Hindlimb muscle (tissue), 1 donor: ENCODE measurements around the gene MAMDC4. TPM values are rescaled to one million over a fixed set of nuclear protein-coding genes. Genes with fewer than 3 reads are reported as not detected.
A peak's percentile ranks its signal among the peaks of the same experiment; 100 is the strongest.
"Not testable (repeated sequence)": the region's sequence is repeated elsewhere in the genome, so short reads cannot be mapped to it uniquely, and the experiment has no call there.

ENCODE experiments used
- DNase-seq: peaks from one replicate; pipeline ENCODE4 v3.0.0-alpha.2; 2013
- polyA plus RNA-seq: library from polyadenylated mRNA; unstranded; fragments of 120-200 nt; gene quantifications from one replicate; pipeline ENCODE4 v1.2.1, GENCODE V29; 2013; ENCODE audit not compliant: insufficient read length

The MAMDC4 gene
- polyA plus RNA-seq, 1 donor, result 5.9 TPM

DNA sequence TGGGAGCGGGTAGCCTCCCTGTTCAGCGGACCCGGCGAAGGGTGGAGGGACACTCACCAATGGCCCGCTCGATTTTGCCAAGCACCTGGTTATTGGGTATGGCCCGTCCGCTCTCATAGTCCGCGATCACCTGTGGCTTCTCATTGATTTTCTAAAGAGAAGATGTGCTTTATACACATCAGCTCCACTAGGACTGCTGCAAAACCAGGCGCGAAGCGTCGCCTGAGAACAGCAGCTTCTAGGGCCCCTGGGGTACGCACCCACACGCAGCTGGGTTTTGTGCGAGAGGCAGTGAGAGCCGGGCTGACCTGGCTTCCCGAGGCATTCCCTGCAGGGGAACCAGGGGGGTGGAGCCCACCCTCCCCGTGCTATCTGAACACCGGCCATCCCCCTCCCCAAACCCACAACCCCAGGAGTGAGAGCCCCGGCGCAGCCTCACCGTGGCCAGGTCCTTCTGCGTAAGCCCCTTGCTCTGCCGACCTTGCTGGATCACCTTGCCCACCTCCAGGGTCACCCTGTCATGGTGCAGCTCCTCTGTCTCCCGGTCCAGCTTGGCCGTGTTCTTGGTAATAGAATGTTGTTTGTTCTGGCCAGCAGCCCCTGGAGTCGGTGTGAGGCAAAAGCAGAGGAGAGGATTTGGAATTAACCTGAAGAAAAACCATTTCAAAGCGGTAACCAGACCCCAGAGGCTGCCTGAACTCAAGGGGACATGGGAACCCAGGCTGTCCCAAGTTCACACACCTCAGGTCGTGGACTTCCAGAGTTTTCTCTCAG, 10.9 kb downstream of the MAMDC4 start:
- DNase-seq, result no peak

DNA sequence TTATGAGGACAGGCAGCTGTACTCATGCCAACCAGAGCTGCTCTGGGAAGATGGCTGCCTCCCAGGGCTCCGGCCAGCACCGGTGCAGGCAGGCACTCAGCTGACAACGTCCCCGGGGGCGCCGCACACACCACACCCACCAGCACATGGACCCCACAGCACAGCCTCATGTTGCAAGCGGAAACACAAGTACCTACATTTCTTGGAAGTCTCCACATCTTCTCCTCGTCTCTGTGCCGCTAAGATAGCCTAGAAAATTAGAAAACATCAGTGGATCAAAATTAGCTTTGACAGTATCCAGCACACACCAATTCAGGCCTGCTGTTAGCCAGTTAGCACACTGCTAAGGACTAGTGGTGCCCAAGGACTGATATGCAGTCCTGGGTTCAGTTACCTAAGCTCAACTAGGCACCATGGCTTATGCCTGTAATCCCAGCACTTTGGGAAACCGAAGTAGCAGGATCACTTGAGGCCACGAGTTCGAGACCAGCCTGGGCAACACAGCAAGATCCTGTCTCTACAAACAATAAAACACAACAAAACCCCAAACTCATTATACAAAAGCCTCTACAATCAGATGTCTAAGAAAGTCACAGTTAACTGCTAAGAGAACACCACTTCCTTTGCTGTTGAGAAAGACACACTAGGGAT, 11.6 kb downstream of the MAMDC4 start:
- no peak for DNase-seq

DNA sequence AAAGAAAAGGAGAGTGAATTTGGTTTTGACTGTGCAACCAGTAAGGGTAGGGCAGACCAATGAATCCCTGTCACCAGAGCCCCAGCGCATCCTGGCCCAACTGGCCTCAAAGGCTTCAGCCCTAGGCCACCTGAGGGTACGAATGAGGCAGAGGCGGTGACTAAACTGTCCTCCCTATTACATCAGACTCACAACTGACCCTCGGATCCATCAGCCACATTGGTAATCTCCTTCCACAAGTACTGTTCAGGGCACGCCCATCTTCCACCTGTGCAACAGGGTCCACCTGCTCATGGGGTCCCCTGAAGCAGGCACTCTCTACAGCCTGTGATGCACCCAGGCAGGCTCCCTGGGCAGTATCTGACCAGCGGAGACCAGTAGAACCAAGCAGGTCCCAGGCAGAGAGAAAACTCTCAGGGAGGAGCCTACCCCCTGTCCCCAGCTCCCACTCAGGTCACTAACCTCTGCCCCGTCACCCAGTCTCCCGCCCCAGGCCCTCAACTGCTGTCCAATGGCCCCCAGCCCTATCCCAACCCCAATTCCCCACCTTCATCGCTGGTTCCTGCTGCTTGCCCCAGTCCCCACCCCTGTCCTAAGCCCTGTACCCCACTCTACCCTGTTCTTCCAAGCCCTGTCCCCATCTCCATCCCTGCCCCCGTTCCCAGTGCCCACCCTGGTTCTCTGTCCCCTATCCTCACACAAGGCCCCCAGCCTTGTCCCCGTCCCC, 13.1 kb downstream of the MAMDC4 start:
- no peak for DNase-seq

DNA sequence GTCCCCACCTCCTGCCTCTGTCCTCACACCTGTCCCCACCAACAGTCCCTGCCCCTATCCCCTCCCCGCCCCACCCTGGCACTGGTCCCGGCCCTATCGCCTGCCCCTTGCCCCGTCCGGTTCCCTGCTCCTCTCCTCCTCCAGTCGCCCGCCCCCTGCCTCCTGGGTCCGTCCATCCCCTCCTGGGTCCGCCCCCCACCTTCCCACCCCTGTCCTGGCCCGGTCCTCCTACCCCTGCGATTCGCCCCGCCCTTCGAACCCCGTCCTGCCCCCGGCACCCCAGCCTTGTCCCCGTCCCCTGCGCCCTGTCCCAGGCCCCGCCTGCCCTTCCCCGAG, 13.6 kb downstream of the MAMDC4 start:
- no peak for DNase-seq

DNA sequence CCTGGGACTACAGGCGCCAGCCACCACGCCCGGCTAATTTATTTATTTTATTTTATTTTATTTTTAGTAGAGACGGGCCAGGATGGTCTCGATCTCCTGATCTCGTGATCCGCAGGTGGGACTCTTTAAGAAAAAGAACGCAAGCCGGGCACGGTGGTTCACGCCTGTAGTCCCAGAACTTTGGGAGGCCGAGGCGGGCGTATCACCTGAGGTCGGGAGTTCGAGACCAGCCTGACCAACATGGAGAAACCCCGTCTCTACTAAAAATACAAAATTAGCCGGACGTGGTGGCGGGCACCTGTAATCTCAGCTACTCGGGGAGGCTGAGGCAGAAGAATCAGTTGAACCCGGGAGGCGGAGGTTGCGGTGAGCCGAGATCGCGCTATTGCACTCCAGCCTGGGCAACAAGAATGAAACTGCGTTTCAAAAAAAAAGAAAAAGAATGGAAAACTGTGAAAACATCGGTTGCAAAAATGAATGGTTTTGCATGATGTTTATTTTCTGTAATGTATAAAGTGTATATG, 14.8 kb downstream of the MAMDC4 start:
- DNase-seq, result not testable (repeated sequence)

DNA sequence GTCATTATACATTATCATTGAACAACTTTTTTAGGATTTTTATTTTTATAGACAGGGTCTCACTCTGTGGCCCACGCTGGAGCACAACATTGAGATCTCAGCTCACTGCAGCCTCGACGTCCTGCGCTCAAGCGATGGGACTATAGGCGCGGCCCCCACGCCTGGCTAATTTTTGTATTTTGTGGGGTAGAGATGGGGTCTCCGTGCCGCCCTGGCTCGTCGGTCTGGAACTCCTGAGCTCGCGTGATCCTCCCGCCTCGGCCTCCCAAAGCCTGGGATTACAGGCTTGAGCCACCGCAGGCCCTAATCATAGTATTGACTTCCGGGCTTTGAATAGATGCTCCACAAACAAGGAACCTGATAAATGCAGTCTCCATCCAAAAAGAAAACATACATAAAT, 15.3 kb downstream of the MAMDC4 start:
- no peak for DNase-seq

DNA sequence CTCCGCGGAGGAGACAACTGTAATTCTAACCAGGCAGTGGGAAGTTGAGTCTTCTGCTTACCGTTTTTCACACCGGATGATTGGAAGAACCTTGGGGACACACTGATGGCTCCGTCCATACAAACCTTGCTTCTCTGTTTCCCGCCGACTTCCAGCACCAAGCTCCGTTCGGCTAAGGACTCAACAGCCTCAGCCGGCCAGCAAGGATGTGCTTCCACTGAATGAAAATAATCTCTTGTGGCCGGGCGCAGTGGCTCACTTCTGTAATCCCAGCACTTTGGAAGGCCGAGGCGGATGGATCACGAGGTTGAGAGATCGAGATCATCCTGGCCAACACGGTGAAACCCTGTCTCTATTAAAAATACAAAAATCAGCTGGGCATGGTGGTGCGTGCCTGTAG, 15.8 kb downstream of the MAMDC4 start:
- DNase-seq, result no peak

DNA sequence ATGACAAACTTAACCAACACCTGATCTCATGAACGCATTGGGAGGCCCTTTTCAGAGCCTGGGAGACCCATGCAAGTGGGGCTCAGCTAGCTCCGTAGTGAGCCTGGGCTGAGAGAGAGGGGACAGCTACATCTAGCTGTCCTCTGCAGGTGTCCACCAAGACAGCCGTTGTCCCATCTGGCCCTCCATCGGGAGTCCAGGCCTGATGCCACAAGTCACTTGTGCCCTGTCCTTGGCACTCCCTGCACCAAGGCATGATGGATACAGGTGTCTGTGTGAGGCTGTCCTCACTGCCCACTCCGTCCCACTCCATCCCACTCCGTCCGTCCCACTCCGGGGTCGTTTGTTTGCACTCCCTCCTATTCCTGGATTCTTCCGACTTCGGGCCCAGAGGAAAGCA, 16.5 kb downstream of the MAMDC4 start:
- no peak for DNase-seq

DNA sequence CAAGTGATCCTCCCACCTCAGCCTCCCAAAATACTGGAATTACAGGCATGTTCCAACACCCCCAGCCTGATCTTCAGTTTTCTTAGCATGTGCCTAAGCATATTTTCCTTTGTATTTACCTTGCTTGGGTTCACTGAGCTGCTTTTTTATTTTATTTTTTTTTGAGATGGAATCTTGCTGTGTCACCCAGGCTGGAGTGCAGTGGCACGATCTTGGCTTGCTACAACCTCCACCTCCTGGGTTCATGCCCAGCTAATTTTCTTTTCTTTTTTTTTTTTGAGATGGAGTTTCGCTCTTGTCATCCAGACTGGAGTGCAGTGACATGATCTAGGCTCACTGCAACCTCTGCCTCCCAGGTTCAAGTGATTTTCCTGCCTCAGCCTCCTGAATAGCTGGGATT, 17.5 kb downstream of the MAMDC4 start:
- DNase-seq, result not testable (repeated sequence)

DNA sequence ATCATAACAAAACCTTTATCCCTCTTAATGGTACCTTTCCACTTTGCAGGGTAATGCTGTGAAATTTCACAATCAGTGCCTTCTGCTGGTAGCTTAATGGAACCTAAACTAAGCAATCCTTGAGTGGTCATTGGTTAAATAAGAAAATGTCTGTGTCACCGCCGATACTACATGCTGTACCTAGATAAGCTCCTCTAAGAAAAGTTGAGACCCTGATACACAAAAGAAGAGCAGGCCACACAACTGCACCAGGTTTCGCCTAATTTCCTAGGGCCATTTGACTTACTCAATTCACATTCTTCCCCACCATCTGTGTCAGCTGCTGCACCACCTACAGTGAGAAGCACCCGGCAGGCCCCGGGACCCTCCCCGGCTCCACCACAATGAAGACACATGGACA, 23.0 kb downstream of the MAMDC4 start:
- DNase-seq, result no peak

DNA sequence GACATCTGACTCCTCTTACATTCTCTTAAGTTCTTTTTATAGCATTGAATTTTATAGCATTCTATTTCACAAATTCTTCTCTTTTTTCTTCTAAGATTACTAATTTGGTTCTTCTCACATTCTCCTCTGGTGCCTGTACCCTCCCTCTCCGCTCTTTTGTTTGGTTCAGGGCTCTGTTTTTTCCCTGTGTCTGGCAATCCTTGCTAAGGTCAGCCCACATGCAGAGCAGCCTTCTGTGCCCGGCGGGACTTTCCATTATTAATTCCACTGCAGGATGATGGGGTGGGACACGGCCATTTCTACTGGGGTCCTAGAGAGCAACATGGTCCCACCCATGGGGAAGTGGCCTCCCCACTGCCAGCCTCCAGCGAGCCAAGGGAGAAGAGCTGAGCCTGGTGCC, 24.3 kb downstream of the MAMDC4 start:
- DNase-seq, result no peak

DNA sequence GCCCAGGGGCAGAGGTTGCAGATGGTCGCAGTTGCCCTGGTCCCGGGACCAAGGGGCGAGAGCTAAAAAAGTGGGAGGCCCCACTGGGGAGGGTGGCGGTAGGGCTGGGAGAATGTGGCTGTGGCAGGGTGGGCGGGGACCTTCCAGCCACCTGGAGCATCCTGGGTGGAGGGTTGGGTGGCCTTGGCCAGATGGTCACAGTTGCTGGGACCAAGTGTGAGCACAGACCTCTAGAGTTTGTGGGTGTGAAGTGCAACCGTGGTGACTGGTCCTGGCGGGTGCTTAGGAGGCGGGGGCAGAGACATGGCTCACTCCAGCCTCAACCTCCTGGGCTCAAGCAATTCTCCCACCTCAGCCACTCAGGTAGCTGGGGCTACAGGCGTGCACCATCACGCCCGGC, 28.5 kb downstream of the MAMDC4 start:
- DNase-seq, result no peak

DNA sequence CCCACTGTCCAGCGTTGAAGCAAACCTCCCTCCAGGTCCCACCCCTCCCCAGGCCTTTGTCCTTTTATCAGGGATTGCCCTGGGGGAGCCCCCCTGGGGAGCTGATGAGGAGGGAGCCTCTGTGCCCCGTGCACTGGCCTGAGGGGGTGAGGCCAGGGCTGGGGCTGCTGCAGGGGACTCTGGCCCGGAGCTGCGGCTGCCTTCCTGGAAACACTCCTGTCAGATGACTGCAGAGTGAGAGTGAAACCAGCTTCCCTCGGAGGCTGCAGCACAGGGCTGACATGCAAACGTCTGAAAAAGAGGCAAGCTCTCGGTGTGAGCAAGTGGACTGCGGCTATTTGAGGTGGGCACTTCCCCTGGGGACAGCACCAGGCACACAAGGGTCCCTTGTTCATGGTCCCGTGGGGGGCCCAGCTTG, 29.6 kb downstream of the MAMDC4 start:
- DNase-seq, result no peak

DNA sequence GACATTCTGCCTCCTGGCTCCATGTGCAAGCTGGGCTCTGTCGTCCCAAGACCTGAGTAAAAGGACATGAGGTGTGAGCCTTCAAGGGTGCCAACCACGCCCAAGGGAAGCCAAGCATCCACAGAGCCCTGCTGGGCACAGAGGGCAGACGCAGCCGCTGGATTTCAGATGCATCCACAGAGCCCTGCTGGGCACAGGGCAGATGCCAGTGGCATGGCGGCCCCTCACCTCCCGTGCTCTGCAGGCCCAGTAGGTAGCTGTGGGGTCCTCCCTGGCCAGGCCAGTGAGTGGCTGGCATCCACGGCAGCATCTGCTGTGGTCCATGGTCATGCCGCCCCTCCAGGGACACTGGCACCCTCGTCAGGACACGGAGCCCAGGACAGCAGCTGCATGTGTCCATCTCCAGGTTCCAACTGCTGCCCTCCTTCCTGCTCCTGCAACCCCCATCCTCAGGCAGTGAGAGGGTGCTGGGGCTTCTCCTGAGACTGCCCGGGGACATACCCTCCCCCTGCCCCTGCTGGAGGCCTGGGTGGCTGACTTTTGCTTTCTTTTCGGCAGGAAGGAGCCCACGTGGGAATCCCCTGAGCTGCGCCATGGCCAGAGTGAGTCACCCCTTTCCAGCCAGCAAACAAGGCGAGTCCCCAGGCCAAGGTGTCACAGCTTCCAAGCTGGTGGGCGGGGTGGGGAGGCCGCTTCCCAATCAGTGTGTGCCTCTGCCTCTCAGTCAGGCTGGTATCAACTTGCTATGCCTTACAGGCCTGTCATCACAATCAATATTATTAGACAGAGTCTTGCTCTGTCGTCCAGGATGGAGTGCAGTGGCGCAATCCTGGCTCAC, 30.2 kb downstream of the MAMDC4 start:
- DNase-seq, result no peak

DNA sequence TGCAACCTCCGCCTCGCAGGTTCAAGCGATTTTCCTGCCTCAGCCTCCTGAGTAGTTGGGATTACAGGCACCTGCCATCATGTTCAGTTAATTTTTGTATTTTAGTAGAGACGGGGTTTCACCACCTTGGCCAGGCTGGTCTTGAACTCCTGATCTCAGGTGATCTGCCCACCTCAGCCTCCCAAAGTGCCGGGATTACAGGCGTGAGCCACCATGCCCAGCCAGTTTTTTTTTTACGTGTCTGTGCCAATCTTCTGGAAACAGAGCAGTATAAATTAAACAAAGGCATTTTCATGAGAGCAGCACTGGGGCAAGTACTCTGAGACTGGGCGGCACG, 30.8 kb downstream of the MAMDC4 start:
- not testable (repeated sequence) for DNase-seq

DNA sequence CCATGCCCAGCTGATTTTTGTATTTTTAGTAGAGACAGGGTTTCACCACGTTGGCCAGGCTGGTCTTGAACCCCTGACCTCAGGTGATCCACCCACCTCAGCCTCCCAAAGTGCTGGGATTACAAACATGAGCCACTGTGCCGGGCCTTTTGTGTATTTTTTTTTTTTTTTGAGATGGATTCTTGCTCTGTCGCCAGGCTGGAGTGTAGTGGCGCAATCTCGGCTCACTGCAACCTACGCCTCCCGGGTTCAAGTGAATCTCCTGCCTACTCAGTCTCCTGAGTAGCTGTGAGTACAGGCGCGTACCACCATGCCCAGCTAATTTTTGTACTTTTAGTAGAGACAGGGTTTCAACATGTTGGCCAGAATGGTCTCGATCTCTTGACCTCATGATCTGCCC, 31.5 kb downstream of the MAMDC4 start:
- not testable (repeated sequence) for DNase-seq

DNA sequence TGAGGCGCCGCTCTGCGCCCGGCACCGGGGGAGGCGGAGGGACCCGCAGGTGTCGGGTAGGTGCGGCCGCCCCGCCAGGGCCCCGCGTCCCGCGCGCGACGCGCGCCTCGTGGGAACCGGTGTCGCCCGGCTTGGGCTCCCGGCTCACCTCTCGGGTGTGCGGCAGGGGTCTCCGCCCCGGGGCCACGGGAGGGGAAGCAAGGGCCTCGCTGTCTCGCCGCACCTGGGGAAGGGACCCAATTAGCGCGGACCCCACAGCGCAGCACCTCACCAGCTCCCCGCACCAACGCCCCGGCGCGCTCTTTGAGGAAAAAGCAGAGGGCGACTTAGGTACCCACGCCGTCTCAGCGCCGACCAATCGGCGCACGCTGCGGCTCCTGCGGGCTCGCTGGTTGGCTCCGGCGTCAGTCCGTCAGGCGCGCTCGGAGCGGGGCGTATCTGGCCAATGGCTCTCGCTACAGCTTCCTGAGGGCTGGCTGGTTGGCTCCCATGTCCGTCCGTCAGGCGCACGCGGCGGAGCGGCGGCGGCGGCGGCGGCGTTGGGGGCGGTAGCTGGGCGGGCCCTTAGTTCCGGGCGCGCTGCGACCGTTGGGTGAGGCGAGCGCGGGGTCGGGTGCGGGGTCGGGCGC, 33.9 kb downstream of the MAMDC4 start, which contains the start of gene TRAF2:
TSS of gene TRAF2 (plus strand) at position 567 of the 629 bp plus-strand sequence. CDS start 12,225 bp downstream, outside the sequence.
- peak; percentile 100 for DNase-seq

DNA sequence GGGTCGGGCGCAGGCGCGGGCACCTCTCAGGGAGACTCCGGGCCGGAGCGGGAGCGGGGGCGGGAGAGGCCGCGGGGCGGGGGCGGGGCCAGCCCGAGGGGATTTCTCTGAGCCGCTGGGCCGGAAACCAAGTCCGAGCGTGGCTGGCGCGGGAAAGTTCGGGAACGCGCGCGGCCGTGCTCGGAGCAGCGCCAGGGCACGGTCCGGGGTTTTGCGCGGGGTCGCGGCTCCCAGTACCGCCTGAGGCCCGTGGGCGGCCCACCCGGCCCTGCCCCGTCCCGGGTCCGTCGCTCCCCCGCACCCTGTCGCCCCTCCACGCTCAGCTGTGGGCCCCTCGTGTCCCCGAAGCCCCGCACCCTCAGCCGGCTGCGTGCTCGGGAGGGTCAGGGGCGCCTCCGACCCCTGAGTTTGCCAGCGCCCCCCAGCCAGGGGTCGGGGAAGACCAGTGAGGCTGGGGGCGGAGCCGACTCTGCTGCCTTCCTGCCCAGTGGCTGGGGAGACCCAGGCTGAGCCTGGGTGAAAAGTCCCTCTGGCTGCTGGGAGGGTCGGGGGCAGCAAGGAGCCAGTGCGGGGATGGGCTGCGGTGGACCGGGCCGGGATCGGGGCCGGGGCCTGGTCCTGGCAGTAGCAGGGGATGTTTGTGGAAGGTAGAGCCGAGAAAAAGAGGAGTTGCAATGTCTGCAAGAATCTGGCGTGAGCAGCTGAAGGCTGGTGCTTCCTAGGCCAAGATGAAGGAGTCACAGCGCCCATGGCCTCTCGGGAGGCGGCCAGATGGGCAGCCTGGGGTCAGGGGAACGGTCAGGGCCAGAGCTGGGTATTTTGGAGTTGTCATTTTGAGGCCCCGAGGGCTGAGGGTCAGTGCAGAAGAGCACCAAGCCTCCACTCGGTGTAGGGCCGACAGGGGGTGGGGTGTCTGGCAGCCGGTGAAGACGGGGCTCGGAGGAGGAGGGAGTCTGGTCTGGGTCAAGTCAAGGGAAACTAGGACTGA, 34.8 kb downstream of the MAMDC4 start:
- peak; percentile 54 for DNase-seq

DNA sequence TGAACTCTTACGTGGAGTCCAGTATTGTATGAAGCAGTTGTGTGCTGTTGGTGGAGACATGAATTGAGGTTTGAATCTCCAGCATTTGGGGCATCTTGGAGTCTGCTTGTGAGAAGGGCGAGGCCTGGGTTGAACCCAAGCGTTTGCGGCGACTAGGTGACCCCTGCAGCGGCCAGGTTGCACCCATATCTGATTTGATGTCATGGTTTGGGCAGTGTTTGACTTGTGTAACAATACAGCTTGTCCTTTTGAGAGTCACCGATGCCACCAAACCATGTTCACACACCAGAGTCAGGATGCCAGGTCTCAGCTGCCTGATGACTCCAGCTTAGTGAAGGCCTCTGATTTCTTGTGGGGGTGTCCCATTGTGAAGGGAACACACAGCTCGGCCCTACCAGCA, 36.3 kb downstream of the MAMDC4 start:
- no peak for DNase-seq

DNA sequence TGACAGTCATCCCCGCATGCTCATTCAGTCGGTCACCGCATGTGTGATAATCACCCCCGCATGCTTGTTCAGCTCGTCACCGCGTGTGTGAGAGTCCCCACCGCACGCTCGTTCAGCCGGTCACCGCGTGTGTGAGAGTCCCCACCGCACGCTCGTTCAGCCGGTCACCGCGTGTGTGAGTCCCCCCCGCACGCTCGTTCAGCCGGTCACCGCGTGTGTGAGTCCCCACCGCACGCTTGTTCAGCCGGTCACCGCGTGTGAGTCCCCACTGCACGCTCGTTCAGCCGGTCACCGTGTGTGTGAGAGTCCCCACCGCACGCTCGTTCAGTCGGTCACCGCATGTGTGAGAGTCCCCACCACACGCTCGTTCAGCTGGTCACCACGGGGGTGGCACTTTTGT, 37.7 kb downstream of the MAMDC4 start:
- DNase-seq, result no peak

DNA sequence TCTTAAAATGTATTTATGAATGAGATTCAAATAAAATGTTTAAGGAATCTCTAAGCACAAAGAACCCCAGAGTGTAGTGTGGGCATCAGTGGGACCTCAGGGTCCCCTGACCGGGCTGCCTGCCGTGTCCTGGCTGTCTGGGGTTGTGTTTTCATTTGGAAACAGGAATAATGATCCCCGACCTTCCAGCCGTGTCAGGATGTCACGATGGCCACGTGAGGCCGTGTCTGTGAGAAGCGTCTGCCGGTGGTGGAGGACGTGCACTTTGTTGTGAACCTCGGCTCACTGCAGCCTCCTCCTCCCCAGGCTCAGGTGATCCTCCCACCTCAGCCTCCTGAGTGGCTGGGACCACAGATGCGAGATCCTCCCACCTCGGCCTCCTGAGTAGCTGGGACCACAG, 38.5 kb downstream of the MAMDC4 start:
- no peak for DNase-seq
